Measurements from ENCODE around the gene HDGF. TPM values are rescaled to one million over a fixed set of nuclear protein-coding genes. Genes with fewer than 3 reads are reported as not detected.

HDGF gene
- total and polyA plus RNA-seq, 3 donors from 2014 or later, result 78.2 to 133 (median 97.7) TPM

- WGBS, 2 donors, result 89 to 93% methylated on average over 10 of the region's 10 CpGs
- Histone ChIP-seq H3K27me3 (no peaks in the 10 kb centered on the region), H3K9me3 (no peaks in the 10 kb centered on the region), H3K4me1 (no peaks in the 10 kb centered on the region), H3K36me3 (ENCODE audit: low read depth, missing control alignments) (no peaks in the 10 kb centered on the region), H3K27ac (no peak overlapping the region), H3K4me3 (no peak overlapping the region)
- DNase-seq, result no peak
- TF ChIP-seq POLR2A (IDR thresholded peaks at IDR 0.05), result no peak
- no peak for TF ChIP-seq CTCF (IDR thresholded peaks at IDR 0.05)
- intact Hi-C loops (cut with DNase I; ENCODE audit: low total_unique reads), result no loop called here
Measured at GRCh38 chr1:156786640-156787039, 35.2 kb upstream of the HDGF start.

DNA sequence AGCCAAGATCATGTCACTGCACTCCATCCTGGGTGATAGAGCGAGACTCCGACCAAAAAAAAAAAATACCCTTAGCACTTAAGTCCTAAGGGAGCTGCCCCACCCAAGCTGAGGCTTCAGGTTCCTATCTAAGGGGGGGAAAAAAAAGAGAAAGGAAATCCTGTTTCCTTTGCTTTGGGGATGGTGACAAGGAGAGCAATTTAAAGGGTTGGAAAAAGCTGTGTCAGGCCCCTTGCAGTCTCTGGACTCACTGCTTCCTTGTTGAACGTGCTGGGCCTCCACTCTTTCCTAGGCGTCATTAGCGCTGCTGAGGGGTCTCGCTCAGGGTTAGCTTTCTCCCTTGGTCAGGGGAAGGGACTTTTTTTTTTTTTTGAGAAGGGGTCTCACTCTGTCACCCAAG lies 34.0 kb upstream of the HDGF start:
- WGBS, 2 donors, result 88% methylated on average over 6 of the region's 6 CpGs
- Histone ChIP-seq H3K9me3 (no peaks in the 10 kb centered on the region), H3K4me3 (no peak overlapping the region), H3K4me1 (no peaks in the 10 kb centered on the region), H3K27me3 (no peaks in the 10 kb centered on the region), H3K36me3 (ENCODE audit: low read depth, missing control alignments) (no peaks in the 10 kb centered on the region), H3K27ac (no peak overlapping the region)
- intact Hi-C loops (cut with DNase I; ENCODE audit: low total_unique reads), result no loop called here
- TF ChIP-seq CTCF (IDR thresholded peaks at IDR 0.05) (no peak), POLR2A (IDR thresholded peaks at IDR 0.05) (no peak)
- no peak for DNase-seq

GRCh38 chr1:156781585-156782186 lies 30.2 kb upstream of the HDGF start:
- TF ChIP-seq CTCF (IDR thresholded peaks at IDR 0.05) (no peak), POLR2A (IDR thresholded peaks at IDR 0.05) (no peak)
- DNase-seq, result no peak
- H3K4me3 ChIP-seq, result no peak overlapping the region
- H3K4me1 ChIP-seq, result peaks cover 6% of the 10 kb centered on the region
- H3K36me3 ChIP-seq (ENCODE audit: low read depth, missing control alignments), result no peaks in the 10 kb centered on the region
- intact Hi-C loops (cut with DNase I; ENCODE audit: low total_unique reads), result no loop called here
- no peak overlapping the region for H3K27ac ChIP-seq
- no peaks in the 10 kb centered on the region for H3K27me3 ChIP-seq
- no peaks in the 10 kb centered on the region for H3K9me3 ChIP-seq

DNA sequence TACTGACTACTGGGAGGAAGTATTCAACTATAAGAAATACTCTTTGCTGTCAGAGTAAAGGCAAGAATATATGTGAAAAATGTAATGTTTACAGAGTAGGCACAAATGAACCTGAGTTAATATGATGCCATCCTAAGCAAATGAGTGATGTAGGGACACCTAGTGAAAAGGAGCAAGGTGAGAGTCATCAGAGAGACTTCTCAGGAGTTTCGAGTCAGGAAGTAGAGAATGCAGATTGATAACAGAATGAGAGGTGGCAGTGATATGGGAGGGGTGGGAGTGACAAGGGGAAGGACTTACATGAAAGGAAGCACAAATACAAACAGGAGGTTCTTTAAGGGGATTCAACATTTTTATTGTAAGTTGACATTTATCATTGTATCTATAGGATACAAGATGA lies 26.1 kb upstream of the HDGF start:
- TF ChIP-seq POLR2A (IDR thresholded peaks at IDR 0.05), result no peak
- no peak for TF ChIP-seq CTCF (IDR thresholded peaks at IDR 0.05)
- Histone ChIP-seq H3K4me3 (no peak overlapping the region), H3K36me3 (ENCODE audit: low read depth, missing control alignments) (no peaks in the 10 kb centered on the region), H3K9me3 (no peaks in the 10 kb centered on the region), H3K27me3 (no peaks in the 10 kb centered on the region), H3K4me1 (peaks cover 18% of the 10 kb centered on the region), H3K27ac (no peak overlapping the region)
- no peak for DNase-seq
- intact Hi-C loops (cut with DNase I; ENCODE audit: low total_unique reads), result no loop called here
- 46 to 81% methylated on average over 1 of the region's 1 CpG for WGBS, 2 donors

- intact Hi-C loops (cut with DNase I; ENCODE audit: low total_unique reads), result no loop called here
- H3K9me3 ChIP-seq, result no peaks in the 10 kb centered on the region
- WGBS, 2 donors, result 58 to 63% methylated on average over 4 of the region's 4 CpGs
- H3K36me3 ChIP-seq (ENCODE audit: low read depth, missing control alignments), result no peaks in the 10 kb centered on the region
- H3K4me3 ChIP-seq, result no peak overlapping the region
- H3K27ac ChIP-seq, result no peak overlapping the region
- DNase-seq, result no peak
- no peak for TF ChIP-seq POLR2A (IDR thresholded peaks at IDR 0.05)
- TF ChIP-seq CTCF (IDR thresholded peaks at IDR 0.05), result no peak
- H3K27me3 ChIP-seq, result no peaks in the 10 kb centered on the region
- H3K4me1 ChIP-seq, result peaks cover 23% of the 10 kb centered on the region
Measured at GRCh38 chr1:156776942-156777341, 25.5 kb upstream of the HDGF start.

Measured in testis (tissue), 3 donors.